Dedifferentiated amniotic fluid mesenchymal stem cell (primary cell): ENCODE results near the gene TOGARAM2.

ENCODE experiments used
- DNase-seq: peaks from one replicate; pipeline ENCODE4 v3.0.0-alpha.2; 2016; ENCODE audit errors: extremely low spot score

TOGARAM2 gene

GRCh38 chr2:28997847-28998735 lies 17.0 kb downstream of the TOGARAM2 start:
- DNase-seq: no peak

GRCh38 chr2:29000481-29000880 lies 19.4 kb downstream of the TOGARAM2 start:
- DNase-seq: no peak

GRCh38 chr2:29000956-29001355 lies 19.9 kb downstream of the TOGARAM2 start:
- DNase-seq: no peak

- DNase-seq: no peak
Measured at GRCh38 chr2:29001806-29002205, 20.7 kb downstream of the TOGARAM2 start.

- no peak for DNase-seq
Measured at GRCh38 chr2:29004755-29005154, 23.7 kb downstream of the TOGARAM2 start.

- DNase-seq: no peak
Measured at GRCh38 chr2:29005331-29005730, 24.2 kb downstream of the TOGARAM2 start.

- no peak for DNase-seq
Measured at GRCh38 chr2:29006092-29006979, 25.2 kb downstream of the TOGARAM2 start.

GRCh38 chr2:29006980-29007301 lies 25.8 kb downstream of the TOGARAM2 start:
- DNase-seq: no peak

- no peak for DNase-seq
Measured at GRCh38 chr2:29009270-29009669, 28.2 kb downstream of the TOGARAM2 start.

GRCh38 chr2:29009711-29010677 lies 28.9 kb downstream of the TOGARAM2 start:
- DNase-seq: no peak

GRCh38 chr2:29010946-29011345 lies 29.8 kb downstream of the TOGARAM2 start:
- no peak for DNase-seq

- no peak for DNase-seq
Measured at GRCh38 chr2:29011418-29012060, 30.4 kb downstream of the TOGARAM2 start.

- DNase-seq: no peak
Measured at GRCh38 chr2:29012211-29012681, 31.1 kb downstream of the TOGARAM2 start.

GRCh38 chr2:29013057-29013780 lies 32.1 kb downstream of the TOGARAM2 start:
- DNase-seq: no peak

- DNase-seq: no peak
Measured at GRCh38 chr2:29014331-29014730, 33.2 kb downstream of the TOGARAM2 start.

GRCh38 chr2:29014811-29015421 lies 33.8 kb downstream of the TOGARAM2 start:
- no peak for DNase-seq

GRCh38 chr2:29015701-29016470 lies 34.8 kb downstream of the TOGARAM2 start:
- no peak for DNase-seq

- no peak for DNase-seq
Measured at GRCh38 chr2:29016504-29016903, 35.4 kb downstream of the TOGARAM2 start.
